OCI-LY7 (cell line): ENCODE results near the gene FOXP3.

Experiments
- EZH2phosphoT487 ChIP-seq: fragments of 200-600 bp; sonication (generic); IDR thresholded peaks from 2 replicates; pipeline ENCODE4 v1.6.1; 2018; ENCODE audit warnings: low read depth, borderline replicate concordance, mild to moderate bottlenecking, mixed run types, antibody characterized with exemption, low read length, moderate library complexity, mixed read lengths
- TF ChIP-seq, protein P1 (sequence below): fragments of 200-600 bp; sonication (generic); conservative IDR thresholded peaks from 2 replicates; pipeline ENCODE4 v1.5.1; 2014; ENCODE audit warnings: mild to moderate bottlenecking, antibody characterized with exemption, low read length, moderate library complexity, mixed read lengths

DNA sequence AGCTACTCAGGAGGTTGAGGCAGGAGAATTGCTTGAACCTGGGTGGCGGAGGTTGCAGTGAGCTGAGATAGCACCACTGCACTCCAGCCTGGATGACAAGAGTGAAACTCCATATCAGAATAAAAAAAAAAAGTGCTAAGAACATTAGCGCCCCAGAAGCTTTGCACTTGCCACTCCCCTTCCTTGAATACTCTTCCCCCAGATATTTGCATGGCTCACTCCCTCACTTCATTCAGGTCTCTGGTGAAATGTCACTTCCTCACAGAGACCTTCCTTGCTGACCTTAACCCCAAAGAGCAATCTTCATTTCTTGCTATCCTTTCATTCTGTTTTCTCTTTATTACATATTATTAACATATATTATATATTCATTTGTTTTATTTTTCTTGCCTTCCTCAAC, 42.6 kb downstream of the FOXP3 start:
- no peak for TF ChIP-seq EZH2phosphoT487
- TF ChIP-seq, protein P1, sequence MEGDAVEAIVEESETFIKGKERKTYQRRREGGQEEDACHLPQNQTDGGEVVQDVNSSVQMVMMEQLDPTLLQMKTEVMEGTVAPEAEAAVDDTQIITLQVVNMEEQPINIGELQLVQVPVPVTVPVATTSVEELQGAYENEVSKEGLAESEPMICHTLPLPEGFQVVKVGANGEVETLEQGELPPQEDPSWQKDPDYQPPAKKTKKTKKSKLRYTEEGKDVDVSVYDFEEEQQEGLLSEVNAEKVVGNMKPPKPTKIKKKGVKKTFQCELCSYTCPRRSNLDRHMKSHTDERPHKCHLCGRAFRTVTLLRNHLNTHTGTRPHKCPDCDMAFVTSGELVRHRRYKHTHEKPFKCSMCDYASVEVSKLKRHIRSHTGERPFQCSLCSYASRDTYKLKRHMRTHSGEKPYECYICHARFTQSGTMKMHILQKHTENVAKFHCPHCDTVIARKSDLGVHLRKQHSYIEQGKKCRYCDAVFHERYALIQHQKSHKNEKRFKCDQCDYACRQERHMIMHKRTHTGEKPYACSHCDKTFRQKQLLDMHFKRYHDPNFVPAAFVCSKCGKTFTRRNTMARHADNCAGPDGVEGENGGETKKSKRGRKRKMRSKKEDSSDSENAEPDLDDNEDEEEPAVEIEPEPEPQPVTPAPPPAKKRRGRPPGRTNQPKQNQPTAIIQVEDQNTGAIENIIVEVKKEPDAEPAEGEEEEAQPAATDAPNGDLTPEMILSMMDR: no peak
